ENCODE data around the gene GRIA3.

DNA sequence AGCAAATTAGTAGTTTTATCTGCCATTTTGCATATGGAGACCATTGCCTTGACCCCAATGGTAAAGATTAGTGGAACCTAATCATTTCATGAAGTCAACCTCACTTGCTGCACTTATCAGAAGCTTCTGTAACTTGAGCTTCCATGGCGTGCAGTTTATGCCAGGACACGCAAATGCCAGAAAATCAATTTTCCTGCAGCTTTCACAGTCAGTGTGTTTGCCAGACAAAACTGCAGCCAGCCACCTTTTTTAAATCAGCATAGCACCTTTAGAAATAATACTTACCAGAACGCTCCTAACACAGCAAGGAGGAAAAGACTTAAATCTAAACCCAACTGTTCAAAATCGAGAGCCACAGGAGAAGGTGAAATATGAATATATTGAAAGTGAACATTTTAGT, 265.3 kb downstream of the GRIA3 start:
- TF ChIP-seq, protein P1, sequence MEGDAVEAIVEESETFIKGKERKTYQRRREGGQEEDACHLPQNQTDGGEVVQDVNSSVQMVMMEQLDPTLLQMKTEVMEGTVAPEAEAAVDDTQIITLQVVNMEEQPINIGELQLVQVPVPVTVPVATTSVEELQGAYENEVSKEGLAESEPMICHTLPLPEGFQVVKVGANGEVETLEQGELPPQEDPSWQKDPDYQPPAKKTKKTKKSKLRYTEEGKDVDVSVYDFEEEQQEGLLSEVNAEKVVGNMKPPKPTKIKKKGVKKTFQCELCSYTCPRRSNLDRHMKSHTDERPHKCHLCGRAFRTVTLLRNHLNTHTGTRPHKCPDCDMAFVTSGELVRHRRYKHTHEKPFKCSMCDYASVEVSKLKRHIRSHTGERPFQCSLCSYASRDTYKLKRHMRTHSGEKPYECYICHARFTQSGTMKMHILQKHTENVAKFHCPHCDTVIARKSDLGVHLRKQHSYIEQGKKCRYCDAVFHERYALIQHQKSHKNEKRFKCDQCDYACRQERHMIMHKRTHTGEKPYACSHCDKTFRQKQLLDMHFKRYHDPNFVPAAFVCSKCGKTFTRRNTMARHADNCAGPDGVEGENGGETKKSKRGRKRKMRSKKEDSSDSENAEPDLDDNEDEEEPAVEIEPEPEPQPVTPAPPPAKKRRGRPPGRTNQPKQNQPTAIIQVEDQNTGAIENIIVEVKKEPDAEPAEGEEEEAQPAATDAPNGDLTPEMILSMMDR (IDR thresholded peaks at IDR 0.05) = no peak
- TF ChIP-seq NR2C2 (CRISPR knock-in tag; IDR thresholded peaks at IDR 0.05) (no peak), PRRX2 (CRISPR knock-in tag; IDR thresholded peaks at IDR 0.05) (no peak)
- TF ChIP-seq, protein P2, sequence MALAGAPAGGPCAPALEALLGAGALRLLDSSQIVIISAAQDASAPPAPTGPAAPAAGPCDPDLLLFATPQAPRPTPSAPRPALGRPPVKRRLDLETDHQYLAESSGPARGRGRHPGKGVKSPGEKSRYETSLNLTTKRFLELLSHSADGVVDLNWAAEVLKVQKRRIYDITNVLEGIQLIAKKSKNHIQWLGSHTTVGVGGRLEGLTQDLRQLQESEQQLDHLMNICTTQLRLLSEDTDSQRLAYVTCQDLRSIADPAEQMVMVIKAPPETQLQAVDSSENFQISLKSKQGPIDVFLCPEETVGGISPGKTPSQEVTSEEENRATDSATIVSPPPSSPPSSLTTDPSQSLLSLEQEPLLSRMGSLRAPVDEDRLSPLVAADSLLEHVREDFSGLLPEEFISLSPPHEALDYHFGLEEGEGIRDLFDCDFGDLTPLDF (CRISPR knock-in tag; IDR thresholded peaks at IDR 0.05) = no peak
- TF ChIP-seq, protein P3, sequence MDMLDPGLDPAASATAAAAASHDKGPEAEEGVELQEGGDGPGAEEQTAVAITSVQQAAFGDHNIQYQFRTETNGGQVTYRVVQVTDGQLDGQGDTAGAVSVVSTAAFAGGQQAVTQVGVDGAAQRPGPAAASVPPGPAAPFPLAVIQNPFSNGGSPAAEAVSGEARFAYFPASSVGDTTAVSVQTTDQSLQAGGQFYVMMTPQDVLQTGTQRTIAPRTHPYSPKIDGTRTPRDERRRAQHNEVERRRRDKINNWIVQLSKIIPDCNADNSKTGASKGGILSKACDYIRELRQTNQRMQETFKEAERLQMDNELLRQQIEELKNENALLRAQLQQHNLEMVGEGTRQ (CRISPR knock-in tag; IDR thresholded peaks at IDR 0.05) = no peak
